GM23338 (cell line): ENCODE data around the gene SRSF1.

Experiments used
- CREB1 ChIP-seq: fragments of 250-450 bp; sonication (Bioruptor Pico); IDR thresholded peaks from 2 replicates; pipeline ENCODE4 v1.5.0; 2020; ENCODE audit warnings: low read depth, mild to moderate bottlenecking, moderate library complexity
- EZH2 ChIP-seq: fragments of 200-600 bp; sonication (generic); IDR thresholded peaks from one replicate; pipeline ENCODE4 v1.8.0; 2017; ENCODE audit warnings: antibody characterized with exemption, mild to moderate bottlenecking, low read depth; ENCODE audit not compliant: unreplicated experiment
- EZH2phosphoT487 ChIP-seq: fragments of 200-600 bp; sonication (generic); IDR thresholded peaks from one replicate; pipeline ENCODE4 v1.8.1; 2018; ENCODE audit warnings: antibody characterized with exemption; ENCODE audit not compliant: unreplicated experiment
- JUNB ChIP-seq: IDR thresholded peaks from one replicate; pipeline ENCODE4 v1.6.1; 2016; ENCODE audit warnings: antibody characterized with exemption; ENCODE audit not compliant: unreplicated experiment
- POLR2AphosphoS5 ChIP-seq: IDR thresholded peaks from 2 replicates; pipeline ENCODE4 v1.6.1; 2016; ENCODE audit warnings: antibody characterized with exemption, low read depth
- STAT1 ChIP-seq: IDR thresholded peaks from one replicate; pipeline ENCODE4 v1.6.1; 2016; ENCODE audit warnings: antibody characterized with exemption; ENCODE audit not compliant: unreplicated experiment
- TF ChIP-seq, protein P1 (sequence below), 2 experiments: fragments of 200-600 bp in 1 of 2; sonication (generic) in 1 of 2; conservative IDR thresholded peaks; 2 replicates each; pipeline versions ENCODE4 v1.5.1 to v1.6.1; 2016 to 2017; ENCODE audit warnings: antibody characterized with exemption in 2 of 2, low read depth in 2 of 2, mild to moderate bottlenecking in 2 of 2, moderate library complexity in 1 of 2
- TF ChIP-seq, protein P2 (sequence below): IDR thresholded peaks from 2 replicates; pipeline ENCODE4 v1.6.1; 2016; ENCODE audit warnings: antibody characterized with exemption
- TF ChIP-seq, protein P3 (sequence below): IDR thresholded peaks from one replicate; pipeline ENCODE4 v1.6.1; 2018; ENCODE audit warnings: antibody characterized with exemption; ENCODE audit not compliant: unreplicated experiment

DNA sequence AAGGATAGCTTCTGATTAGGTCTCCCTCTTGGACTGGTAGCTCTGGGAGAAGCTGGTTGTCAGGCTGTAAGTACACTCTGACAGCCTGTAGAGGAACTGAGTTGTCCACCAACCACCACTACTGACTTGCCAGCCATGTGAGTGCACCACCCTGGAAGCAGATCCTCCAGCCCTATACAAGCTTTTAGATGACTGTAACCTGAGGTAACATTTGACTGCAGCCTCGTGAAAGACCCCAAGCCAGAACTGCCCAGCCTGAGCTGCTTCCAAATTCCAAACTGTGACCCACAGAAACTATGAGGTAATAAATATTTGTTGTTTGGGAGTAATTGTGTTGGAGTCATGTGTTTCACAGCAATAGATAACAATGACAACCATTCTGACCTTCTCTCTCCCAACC lies 45.4 kb upstream of the SRSF1 start:
- TF ChIP-seq, protein P1, sequence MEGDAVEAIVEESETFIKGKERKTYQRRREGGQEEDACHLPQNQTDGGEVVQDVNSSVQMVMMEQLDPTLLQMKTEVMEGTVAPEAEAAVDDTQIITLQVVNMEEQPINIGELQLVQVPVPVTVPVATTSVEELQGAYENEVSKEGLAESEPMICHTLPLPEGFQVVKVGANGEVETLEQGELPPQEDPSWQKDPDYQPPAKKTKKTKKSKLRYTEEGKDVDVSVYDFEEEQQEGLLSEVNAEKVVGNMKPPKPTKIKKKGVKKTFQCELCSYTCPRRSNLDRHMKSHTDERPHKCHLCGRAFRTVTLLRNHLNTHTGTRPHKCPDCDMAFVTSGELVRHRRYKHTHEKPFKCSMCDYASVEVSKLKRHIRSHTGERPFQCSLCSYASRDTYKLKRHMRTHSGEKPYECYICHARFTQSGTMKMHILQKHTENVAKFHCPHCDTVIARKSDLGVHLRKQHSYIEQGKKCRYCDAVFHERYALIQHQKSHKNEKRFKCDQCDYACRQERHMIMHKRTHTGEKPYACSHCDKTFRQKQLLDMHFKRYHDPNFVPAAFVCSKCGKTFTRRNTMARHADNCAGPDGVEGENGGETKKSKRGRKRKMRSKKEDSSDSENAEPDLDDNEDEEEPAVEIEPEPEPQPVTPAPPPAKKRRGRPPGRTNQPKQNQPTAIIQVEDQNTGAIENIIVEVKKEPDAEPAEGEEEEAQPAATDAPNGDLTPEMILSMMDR (conservative IDR thresholded peaks at IDR 0.05; ENCODE audit: low read depth in 2 of 2), result no peak
- no peak for TF ChIP-seq EZH2
- TF ChIP-seq POLR2AphosphoS5, result no peak
- no peak for TF ChIP-seq CREB1
- TF ChIP-seq, protein P2, sequence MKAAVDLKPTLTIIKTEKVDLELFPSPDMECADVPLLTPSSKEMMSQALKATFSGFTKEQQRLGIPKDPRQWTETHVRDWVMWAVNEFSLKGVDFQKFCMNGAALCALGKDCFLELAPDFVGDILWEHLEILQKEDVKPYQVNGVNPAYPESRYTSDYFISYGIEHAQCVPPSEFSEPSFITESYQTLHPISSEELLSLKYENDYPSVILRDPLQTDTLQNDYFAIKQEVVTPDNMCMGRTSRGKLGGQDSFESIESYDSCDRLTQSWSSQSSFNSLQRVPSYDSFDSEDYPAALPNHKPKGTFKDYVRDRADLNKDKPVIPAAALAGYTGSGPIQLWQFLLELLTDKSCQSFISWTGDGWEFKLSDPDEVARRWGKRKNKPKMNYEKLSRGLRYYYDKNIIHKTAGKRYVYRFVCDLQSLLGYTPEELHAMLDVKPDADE, result no peak
- no peak for TF ChIP-seq JUNB
- no peak for TF ChIP-seq EZH2phosphoT487
- TF ChIP-seq STAT1, result no peak
- TF ChIP-seq, protein P3, sequence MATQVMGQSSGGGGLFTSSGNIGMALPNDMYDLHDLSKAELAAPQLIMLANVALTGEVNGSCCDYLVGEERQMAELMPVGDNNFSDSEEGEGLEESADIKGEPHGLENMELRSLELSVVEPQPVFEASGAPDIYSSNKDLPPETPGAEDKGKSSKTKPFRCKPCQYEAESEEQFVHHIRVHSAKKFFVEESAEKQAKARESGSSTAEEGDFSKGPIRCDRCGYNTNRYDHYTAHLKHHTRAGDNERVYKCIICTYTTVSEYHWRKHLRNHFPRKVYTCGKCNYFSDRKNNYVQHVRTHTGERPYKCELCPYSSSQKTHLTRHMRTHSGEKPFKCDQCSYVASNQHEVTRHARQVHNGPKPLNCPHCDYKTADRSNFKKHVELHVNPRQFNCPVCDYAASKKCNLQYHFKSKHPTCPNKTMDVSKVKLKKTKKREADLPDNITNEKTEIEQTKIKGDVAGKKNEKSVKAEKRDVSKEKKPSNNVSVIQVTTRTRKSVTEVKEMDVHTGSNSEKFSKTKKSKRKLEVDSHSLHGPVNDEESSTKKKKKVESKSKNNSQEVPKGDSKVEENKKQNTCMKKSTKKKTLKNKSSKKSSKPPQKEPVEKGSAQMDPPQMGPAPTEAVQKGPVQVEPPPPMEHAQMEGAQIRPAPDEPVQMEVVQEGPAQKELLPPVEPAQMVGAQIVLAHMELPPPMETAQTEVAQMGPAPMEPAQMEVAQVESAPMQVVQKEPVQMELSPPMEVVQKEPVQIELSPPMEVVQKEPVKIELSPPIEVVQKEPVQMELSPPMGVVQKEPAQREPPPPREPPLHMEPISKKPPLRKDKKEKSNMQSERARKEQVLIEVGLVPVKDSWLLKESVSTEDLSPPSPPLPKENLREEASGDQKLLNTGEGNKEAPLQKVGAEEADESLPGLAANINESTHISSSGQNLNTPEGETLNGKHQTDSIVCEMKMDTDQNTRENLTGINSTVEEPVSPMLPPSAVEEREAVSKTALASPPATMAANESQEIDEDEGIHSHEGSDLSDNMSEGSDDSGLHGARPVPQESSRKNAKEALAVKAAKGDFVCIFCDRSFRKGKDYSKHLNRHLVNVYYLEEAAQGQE, result no peak
